ENCODE data around the gene ZMIZ1. TPM values are rescaled to one million over a fixed set of nuclear protein-coding genes. Genes with fewer than 3 reads are reported as not detected.
A peak's percentile ranks its signal among the peaks of the same experiment; 100 is the strongest.

Gene ZMIZ1
- total and polyA plus RNA-seq, 8 donors, result 63.1 to 87.2 (median 76.8) TPM

DNA sequence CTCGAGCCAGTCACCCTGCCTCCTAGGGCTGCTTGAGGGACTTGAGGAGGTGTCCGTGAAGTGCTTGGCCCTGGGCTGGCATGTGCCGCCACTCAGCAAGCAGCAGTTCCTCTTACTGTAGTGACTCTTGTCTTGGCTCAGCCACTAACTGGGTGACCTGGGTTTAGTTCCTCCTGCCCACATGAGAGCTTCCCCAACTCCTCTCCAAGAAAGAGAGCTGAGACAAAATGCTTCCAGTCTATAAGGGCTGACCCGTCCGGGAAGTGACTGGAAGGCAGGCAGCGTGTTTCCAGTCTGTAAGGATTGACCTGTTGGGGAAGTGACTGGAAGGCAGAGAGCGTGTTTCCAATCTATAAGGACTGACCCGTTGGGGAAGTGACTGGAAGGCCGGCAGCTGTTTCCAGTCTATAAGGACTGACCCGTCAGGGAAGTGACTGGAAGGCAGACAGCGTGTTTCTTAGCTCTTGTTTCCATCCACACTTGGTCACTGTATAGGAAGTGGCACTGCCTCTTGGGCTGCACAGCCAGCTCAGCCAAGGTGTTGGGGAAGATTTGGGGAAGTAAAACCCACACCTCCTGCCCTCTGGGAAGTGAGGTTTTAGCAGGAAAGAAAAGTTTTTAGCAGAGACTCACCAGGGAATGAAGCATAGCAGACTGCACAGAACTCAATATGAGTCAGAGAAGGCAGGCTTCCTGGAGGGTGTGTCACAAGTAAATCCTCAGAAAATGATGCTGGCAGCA lies 225.2 kb downstream of the ZMIZ1 start:
- H3K4me3 ChIP-seq, result no peak overlapping the region
- ATAC-seq (peak; percentile 76), DNase-seq (peak in 2 of 4 donors; percentile 87 to 91)
- intact Hi-C loops (cut with DNase I), result no loop called here
- peaks cover 6 to 69% of the 10 kb centered on the region in 2 donors for H3K4me1 ChIP-seq
- peak overlapping the region; percentile 69 to 98 for H3K27ac ChIP-seq
- TF ChIP-seq, protein P1, sequence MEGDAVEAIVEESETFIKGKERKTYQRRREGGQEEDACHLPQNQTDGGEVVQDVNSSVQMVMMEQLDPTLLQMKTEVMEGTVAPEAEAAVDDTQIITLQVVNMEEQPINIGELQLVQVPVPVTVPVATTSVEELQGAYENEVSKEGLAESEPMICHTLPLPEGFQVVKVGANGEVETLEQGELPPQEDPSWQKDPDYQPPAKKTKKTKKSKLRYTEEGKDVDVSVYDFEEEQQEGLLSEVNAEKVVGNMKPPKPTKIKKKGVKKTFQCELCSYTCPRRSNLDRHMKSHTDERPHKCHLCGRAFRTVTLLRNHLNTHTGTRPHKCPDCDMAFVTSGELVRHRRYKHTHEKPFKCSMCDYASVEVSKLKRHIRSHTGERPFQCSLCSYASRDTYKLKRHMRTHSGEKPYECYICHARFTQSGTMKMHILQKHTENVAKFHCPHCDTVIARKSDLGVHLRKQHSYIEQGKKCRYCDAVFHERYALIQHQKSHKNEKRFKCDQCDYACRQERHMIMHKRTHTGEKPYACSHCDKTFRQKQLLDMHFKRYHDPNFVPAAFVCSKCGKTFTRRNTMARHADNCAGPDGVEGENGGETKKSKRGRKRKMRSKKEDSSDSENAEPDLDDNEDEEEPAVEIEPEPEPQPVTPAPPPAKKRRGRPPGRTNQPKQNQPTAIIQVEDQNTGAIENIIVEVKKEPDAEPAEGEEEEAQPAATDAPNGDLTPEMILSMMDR (IDR thresholded peaks at IDR 0.05), result no peak
- no peaks in the 10 kb centered on the region for H3K9me3 ChIP-seq
- peaks cover 0 to 97% of the 10 kb centered on the region in 2 donors for H3K36me3 ChIP-seq
- H3K27me3 ChIP-seq, result no peaks in the 10 kb centered on the region

DNA sequence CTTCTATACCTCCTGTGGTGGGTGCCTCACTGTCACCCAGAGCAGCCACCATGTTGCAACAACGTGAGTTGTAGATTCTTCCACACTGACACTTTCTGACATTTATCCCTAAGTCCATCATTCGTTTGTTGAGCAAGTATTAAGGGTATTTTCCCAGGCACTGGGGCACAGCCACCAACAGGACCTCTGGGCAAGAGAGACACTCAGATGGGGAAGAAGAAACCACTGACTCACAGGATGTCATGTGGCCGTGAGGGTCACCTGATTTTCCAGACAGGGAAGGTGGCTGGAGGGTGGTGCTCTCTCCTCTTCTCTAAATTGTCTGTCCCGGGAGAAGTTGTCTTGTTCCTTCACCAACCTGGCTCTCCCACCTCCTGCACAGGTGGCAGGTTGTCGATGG lies 226.8 kb downstream of the ZMIZ1 start:
- Histone ChIP-seq H3K4me3 (no peak overlapping the region), H3K9me3 (no peaks in the 10 kb centered on the region), H3K27ac (peak overlapping the region; percentile 13 to 98), H3K4me1 (peaks cover 6 to 80% of the 10 kb centered on the region in 2 donors), H3K27me3 (no peaks in the 10 kb centered on the region), H3K36me3 (peaks cover 0 to 97% of the 10 kb centered on the region in 2 donors)
- TF ChIP-seq, protein P1 (IDR thresholded peaks at IDR 0.05), result no peak
- ATAC-seq (peak; percentile 8), DNase-seq (peak in 2 of 4 donors; percentile 83)
- intact Hi-C loops (cut with DNase I), result no loop called here

DNA sequence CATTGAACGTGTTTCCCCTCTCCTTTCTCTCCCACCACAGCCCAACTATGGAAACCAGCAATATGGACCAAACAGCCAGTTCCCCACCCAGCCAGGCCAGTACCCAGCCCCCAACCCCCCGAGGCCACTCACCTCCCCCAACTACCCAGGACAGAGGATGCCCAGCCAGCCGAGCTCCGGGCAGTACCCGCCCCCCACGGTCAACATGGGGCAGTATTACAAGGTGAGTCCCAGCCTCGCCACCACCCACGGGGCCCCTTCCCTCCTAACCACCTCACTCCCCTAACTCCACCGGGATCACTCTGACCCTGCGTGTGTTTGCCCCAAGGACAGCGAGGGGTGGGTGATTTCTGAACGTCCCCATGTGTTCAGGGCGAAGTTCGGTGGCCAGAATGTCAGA lies 227.7 kb downstream of the ZMIZ1 start:
- H3K27ac ChIP-seq, result peak overlapping the region in 1 of 2 donors; percentile 98
- H3K36me3 ChIP-seq, result peaks cover 0 to 97% of the 10 kb centered on the region in 2 donors
- TF ChIP-seq, protein P1 (IDR thresholded peaks at IDR 0.05), result no peak

DNA sequence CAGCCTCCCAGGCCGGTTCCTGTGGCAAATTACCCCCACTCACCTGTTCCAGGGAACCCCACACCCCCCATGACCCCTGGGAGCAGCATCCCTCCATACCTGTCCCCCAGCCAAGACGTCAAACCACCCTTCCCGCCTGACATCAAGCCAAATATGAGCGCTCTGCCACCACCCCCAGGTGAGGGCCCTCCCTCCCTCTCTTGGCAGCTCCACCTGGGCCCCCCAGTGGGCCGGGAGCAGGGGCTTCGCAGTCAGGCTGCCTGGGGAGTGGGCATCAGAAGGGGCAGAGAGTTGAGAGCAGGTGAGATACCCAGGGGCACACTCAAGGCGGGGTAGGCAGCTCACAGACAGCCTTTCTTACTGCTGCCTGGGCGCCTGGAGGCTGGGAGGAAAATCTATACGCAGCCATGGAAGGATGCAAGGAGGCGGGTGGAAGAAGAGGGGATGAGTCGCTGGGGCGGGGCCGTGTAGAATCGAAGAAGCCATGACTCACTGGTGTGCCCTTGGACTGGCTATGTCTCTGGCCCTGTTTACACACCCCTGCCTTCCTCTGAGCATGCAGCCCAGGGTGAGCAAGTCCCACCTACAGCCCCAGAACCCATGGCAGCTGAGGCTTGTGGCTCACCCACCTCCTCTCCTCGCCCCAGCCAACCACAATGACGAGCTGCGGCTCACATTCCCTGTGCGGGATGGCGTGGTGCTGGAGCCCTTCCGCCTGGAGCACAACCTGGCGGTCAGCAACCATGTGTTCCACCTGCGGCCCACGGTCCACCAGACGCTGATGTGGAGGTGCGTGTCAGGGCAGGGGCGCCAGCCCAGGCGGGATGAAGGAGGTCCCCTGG lies 229.9 kb downstream of the ZMIZ1 start:
- intact Hi-C loops (cut with DNase I), result no loop called here
- ATAC-seq (peak; percentile 57), DNase-seq (peak in 2 of 4 donors; percentile 79 to 89)
- Histone ChIP-seq H3K27ac (peak overlapping the region in 1 of 2 donors; percentile 60), H3K27me3 (no peaks in the 10 kb centered on the region), H3K9me3 (no peaks in the 10 kb centered on the region), H3K36me3 (peaks cover 0 to 100% of the 10 kb centered on the region in 2 donors), H3K4me1 (peaks cover 6 to 60% of the 10 kb centered on the region in 2 donors), H3K4me3 (no peak overlapping the region)
- TF ChIP-seq, protein P1 (IDR thresholded peaks at IDR 0.05), result no peak

More for the DNA sequence above, 227.7 kb downstream of the ZMIZ1 start:
- Histone ChIP-seq H3K27me3 (no peaks in the 10 kb centered on the region), H3K9me3 (no peaks in the 10 kb centered on the region), H3K4me1 (peaks cover 6 to 80% of the 10 kb centered on the region in 2 donors), H3K4me3 (no peak overlapping the region)
- ATAC-seq, result no peak
- intact Hi-C loops (cut with DNase I), result no loop called here
- DNase-seq, result peak in 1 of 4 donors; percentile 75

Measured in left lung (tissue), 10 donors.